GM12891 (cell line): ENCODE measurements around the gene GBP1.
"Not testable (repeated sequence)": the region's sequence is repeated elsewhere in the genome, so short reads cannot be mapped to it uniquely, and the experiment has no call there.

Source experiments
- DNase-seq: peaks from one replicate; pipeline ENCODE4 v3.0.0; 2011; ENCODE audit warnings: low spot score; ENCODE audit not compliant: insufficient read length
- FAIRE-seq: peaks from 2 replicates; lab custom pipeline; 2011; peaks lifted over from hg19 to GRCh38; lab: Jason Lieb, UNC
- PAX5 ChIP-seq: IDR thresholded peaks from 2 replicates; pipeline ENCODE4 v1.6.1; 2011; ENCODE audit warnings: low read length, moderate library complexity, mild to moderate bottlenecking; ENCODE audit not compliant: insufficient read depth, severe bottlenecking
- POLR2A ChIP-seq: IDR thresholded peaks from 2 replicates; pipeline ENCODE4 v1.6.1; 2011; ENCODE audit warnings: low read depth, low read length, control low read depth
- POLR2AphosphoS5 ChIP-seq: IDR thresholded peaks from 2 replicates; pipeline ENCODE4 v1.6.1; 2011; ENCODE audit warnings: low read depth, low read length, control low read depth
- POU2F2 ChIP-seq: IDR thresholded peaks from 2 replicates; pipeline ENCODE4 v1.6.1; 2011; ENCODE audit warnings: low read depth, mild to moderate bottlenecking, control low read depth, low read length, moderate library complexity
- SPI1 ChIP-seq: IDR thresholded peaks from 2 replicates; pipeline ENCODE4 v1.6.1; 2011; ENCODE audit warnings: low read depth, low read length, control low read depth
- TAF1 ChIP-seq: IDR thresholded peaks from 2 replicates; pipeline ENCODE4 v1.6.1; 2011; ENCODE audit warnings: low read depth, low read length, control low read depth

The GBP1 gene

GRCh38 chr1:89063094-89063493, 1.9 kb downstream of the GBP1 start:
- FAIRE-seq = no peak
- TF ChIP-seq POLR2AphosphoS5 = no peak
- TF ChIP-seq PAX5 = no peak
- no peak for TF ChIP-seq POLR2A
- no peak for TF ChIP-seq TAF1
- no peak for TF ChIP-seq POU2F2
- no peak for TF ChIP-seq SPI1
- no peak for DNase-seq

GRCh38 chr1:89060091-89060490, 4.9 kb downstream of the GBP1 start:
- TF ChIP-seq TAF1 (no peak), SPI1 (no peak), PAX5 (no peak), POLR2AphosphoS5 (no peak), POLR2A (no peak), POU2F2 (no peak)
- DNase-seq (no peak), FAIRE-seq (no peak)

- no peak for DNase-seq
- TF ChIP-seq POLR2AphosphoS5 (no peak), POU2F2 (no peak)
- FAIRE-seq = no peak
These were observed 13.1 kb downstream of the GBP1 start for GRCh38 chr1:89051955-89052312.

DNA sequence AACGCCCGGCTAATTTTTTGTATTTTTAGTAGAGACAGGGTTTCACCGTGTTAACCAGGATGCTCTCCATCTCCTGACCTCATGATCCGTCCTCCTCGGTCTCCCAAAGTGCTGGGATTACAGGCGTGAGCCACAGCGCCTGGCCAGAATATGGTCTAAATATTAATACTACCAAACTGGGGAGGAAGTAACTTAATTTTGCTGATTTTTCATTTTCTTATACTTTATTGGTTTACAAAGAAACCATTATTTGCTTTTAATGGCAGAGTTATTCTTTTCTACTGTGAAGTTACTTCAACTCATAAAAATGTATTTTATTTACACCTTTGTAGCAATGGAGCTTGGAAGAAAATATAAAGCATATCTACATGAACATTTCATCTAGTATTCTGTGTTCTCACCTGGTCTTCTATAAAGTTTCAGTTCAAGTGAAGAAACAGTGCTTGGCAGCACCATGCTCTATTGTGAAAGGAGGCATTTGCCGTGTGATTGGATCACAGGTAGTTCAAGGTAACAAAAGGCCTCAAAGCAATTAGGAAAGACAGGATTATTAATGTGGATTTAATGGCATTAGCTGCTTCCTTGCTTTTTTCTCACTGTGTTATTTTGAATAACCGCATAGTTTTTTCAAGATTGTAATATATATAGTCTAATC, 13.6 kb downstream of the GBP1 start:
- FAIRE-seq = no peak
- no peak for TF ChIP-seq POU2F2
- no peak for TF ChIP-seq SPI1
- TF ChIP-seq POLR2AphosphoS5 = no peak
- TF ChIP-seq PAX5 = no peak
- TF ChIP-seq TAF1 = no peak
- TF ChIP-seq POLR2A = no peak
- DNase-seq = no peak

- FAIRE-seq (no peak), DNase-seq (no peak)
- TF ChIP-seq SPI1 (no peak), PAX5 (no peak), TAF1 (no peak), POU2F2 (no peak), POLR2AphosphoS5 (no peak), POLR2A (no peak)
These were observed 14.4 kb downstream of the GBP1 start for GRCh38 chr1:89050649-89051033.

GRCh38 chr1:89049901-89050648, 14.9 kb downstream of the GBP1 start:
- not testable (repeated sequence) for DNase-seq
- peak; percentile 88 for FAIRE-seq
- peak; percentile 47 for TF ChIP-seq SPI1

- not testable (repeated sequence) for DNase-seq
- peak; percentile 63 for FAIRE-seq
These were observed 15.8 kb downstream of the GBP1 start for GRCh38 chr1:89049187-89049586.

DNA sequence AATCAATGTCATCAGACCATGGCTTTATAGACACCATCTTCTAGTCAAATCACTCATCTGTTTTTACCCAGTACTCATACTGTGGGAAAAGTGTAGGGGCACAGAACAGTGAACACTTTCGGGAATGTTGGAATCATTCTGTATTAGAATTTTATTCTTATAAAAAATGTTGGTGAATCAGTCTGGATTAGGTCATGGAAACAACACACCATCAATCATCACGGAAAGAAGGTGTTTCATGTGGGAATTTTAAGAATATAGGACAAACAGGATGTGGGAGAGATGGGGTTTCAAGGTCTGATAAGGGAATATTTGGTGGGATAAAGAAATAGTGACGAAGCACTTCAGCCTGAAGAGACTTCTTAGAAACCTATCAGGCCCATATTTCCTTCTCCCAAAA, 17.3 kb downstream of the GBP1 start:
- no peak for DNase-seq
- FAIRE-seq = no peak
- no peak for TF ChIP-seq POLR2A

- not testable (repeated sequence) for DNase-seq
- peak; percentile 74 for FAIRE-seq
These were observed 18.5 kb downstream of the GBP1 start for GRCh38 chr1:89046318-89047183.

DNA sequence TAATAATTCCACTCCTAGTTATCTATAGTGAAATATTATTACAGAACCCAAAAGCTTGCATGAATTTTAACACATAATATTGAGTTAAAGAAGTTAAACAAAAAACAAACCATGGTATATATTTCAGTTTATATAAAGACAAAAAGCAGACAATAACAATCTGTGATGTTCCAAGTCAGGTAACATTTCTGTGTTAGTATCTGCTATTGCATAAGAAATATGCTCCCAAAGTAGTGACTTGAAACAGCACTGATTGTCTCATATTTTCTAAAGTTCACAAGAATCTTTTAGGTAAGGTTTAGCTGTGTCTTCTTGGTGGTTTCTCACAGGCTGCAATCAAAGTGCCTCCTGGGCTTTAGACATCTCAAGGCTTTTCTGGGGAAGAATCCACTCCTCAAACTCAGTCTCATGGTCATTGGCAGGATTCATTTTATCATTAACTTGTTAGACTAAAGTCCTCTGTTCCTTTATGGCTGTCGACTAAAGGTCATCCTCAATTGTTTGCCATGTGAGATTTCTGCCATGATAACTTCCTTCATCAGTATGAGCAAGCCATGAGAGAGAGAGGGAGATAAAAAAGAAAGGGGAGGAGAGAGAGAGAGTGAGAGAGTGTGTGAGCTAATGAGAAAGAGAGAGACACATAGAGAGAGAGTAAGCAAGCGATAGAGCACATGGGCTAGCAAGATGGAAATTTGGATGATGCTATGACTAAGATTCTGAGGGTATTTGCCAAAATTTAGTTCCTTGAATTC, 19.9 kb downstream of the GBP1 start:
- peak; percentile 23 for FAIRE-seq
- no peak for TF ChIP-seq PAX5
- no peak for TF ChIP-seq SPI1
- TF ChIP-seq POLR2AphosphoS5 = no peak
- no peak for TF ChIP-seq POU2F2
- no peak for TF ChIP-seq POLR2A
- TF ChIP-seq TAF1 = no peak
- no peak for DNase-seq
